ENCODE measurements around the gene LBR. TPM values are rescaled to one million over a fixed set of nuclear protein-coding genes. Genes with fewer than 3 reads are reported as not detected.
A peak's percentile ranks its signal among the peaks of the same experiment; 100 is the strongest.

LBR gene
- total RNA-seq, 2 donors from 2014 or later, result 127 to 173 TPM

GRCh38 chr1:225428881-225429455 is 1.1 kb upstream of the LBR start:
- H3K9me3 Mint-ChIP-seq, result no peaks in the 10 kb centered on the region
- peaks cover 29 to 40% of the 10 kb centered on the region in 2 donors for H3K4me1 Mint-ChIP-seq (ENCODE audit: low read depth in 2 of 2)
- no peak for DNase-seq (ENCODE audit: low spot score)

GRCh38 chr1:225428068-225428880 is 436 bp upstream of the LBR start:
- ATAC-seq (peak; percentile 98), DNase-seq (ENCODE audit: low spot score) (peak; percentile 95)
- H3K4me1 Mint-ChIP-seq (ENCODE audit: low read depth in 2 of 2), result peaks cover 35 to 47% of the 10 kb centered on the region in 2 donors
- peak overlapping the region; percentile 97 for H3K4me3 Mint-ChIP-seq
- H3K36me3 Mint-ChIP-seq, result no peaks in the 10 kb centered on the region
- H3K9me3 Mint-ChIP-seq, result no peaks in the 10 kb centered on the region
- no peaks in the 10 kb centered on the region for H3K27me3 Mint-ChIP-seq
- peak overlapping the region; percentile 67 to 76 for H3K27ac Mint-ChIP-seq

More at GRCh38 chr1:225428881-225429455, 1.1 kb upstream of the LBR start:
- Mint-ChIP-seq H3K4me3 (peak overlapping the region; percentile 97), H3K27ac (peak overlapping the region; percentile 67 to 76), H3K27me3 (no peaks in the 10 kb centered on the region), H3K36me3 (no peaks in the 10 kb centered on the region)
- no peak for ATAC-seq

GRCh38 chr1:225426395-225427234 is 1.2 kb downstream of the LBR start:
- ATAC-seq (no peak), DNase-seq (ENCODE audit: low spot score) (no peak)
- peak overlapping the region; percentile 44 to 69 for H3K27ac Mint-ChIP-seq
- no peaks in the 10 kb centered on the region for H3K27me3 Mint-ChIP-seq
- H3K9me3 Mint-ChIP-seq, result no peaks in the 10 kb centered on the region
- H3K36me3 Mint-ChIP-seq, result no peaks in the 10 kb centered on the region
- H3K4me3 Mint-ChIP-seq, result peak overlapping the region; percentile 97
- H3K4me1 Mint-ChIP-seq (ENCODE audit: low read depth in 2 of 2), result peaks cover 48 to 56% of the 10 kb centered on the region in 2 donors

- Mint-ChIP-seq H3K9me3 (no peaks in the 10 kb centered on the region), H3K27me3 (no peaks in the 10 kb centered on the region), H3K4me1 (ENCODE audit: low read depth in 2 of 2) (peaks cover 48 to 53% of the 10 kb centered on the region in 2 donors), H3K36me3 (no peaks in the 10 kb centered on the region), H3K4me3 (peak overlapping the region; percentile 97), H3K27ac (peak overlapping the region; percentile 44 to 69)
- DNase-seq (ENCODE audit: low spot score) (no peak), ATAC-seq (no peak)
These were observed 2.5 kb downstream of the LBR start for GRCh38 chr1:225425201-225425786.

GRCh38 chr1:225424562-225425200 is 3.2 kb downstream of the LBR start:
- Mint-ChIP-seq H3K4me1 (ENCODE audit: low read depth in 2 of 2) (peaks cover 48 to 51% of the 10 kb centered on the region in 2 donors), H3K36me3 (no peaks in the 10 kb centered on the region), H3K27ac (peak overlapping the region; percentile 44 to 69), H3K9me3 (no peaks in the 10 kb centered on the region), H3K4me3 (peak overlapping the region; percentile 97), H3K27me3 (no peaks in the 10 kb centered on the region)
- DNase-seq (ENCODE audit: low spot score) (no peak), ATAC-seq (no peak)

GRCh38 chr1:225423518-225423855 is 4.4 kb downstream of the LBR start:
- Mint-ChIP-seq H3K4me1 (ENCODE audit: low read depth in 2 of 2) (peaks cover 43 to 45% of the 10 kb centered on the region in 2 donors), H3K4me3 (peak overlapping the region; percentile 4), H3K9me3 (no peaks in the 10 kb centered on the region), H3K36me3 (peaks cover 8% of the 10 kb centered on the region), H3K27ac (peak overlapping the region; percentile 25 to 48), H3K27me3 (no peaks in the 10 kb centered on the region)
- no peak for DNase-seq (ENCODE audit: low spot score)
- no peak for ATAC-seq

- Mint-ChIP-seq H3K27me3 (no peaks in the 10 kb centered on the region), H3K27ac (peak overlapping the region; percentile 25 to 48), H3K4me3 (no peak overlapping the region), H3K9me3 (no peaks in the 10 kb centered on the region), H3K4me1 (ENCODE audit: low read depth in 2 of 2) (peaks cover 43 to 48% of the 10 kb centered on the region in 2 donors), H3K36me3 (peaks cover 13% of the 10 kb centered on the region)
- DNase-seq (ENCODE audit: low spot score) (no peak), ATAC-seq (no peak)
These were observed 4.9 kb downstream of the LBR start for GRCh38 chr1:225422795-225423517.

GRCh38 chr1:225422031-225422605 is 5.7 kb downstream of the LBR start:
- ATAC-seq (no peak), DNase-seq (ENCODE audit: low spot score) (no peak)
- Mint-ChIP-seq H3K9me3 (no peaks in the 10 kb centered on the region), H3K4me3 (no peak overlapping the region), H3K36me3 (peaks cover 18% of the 10 kb centered on the region), H3K27me3 (no peaks in the 10 kb centered on the region), H3K27ac (peak overlapping the region in 1 of 2 donors; percentile 48), H3K4me1 (ENCODE audit: low read depth in 2 of 2) (peaks cover 46 to 48% of the 10 kb centered on the region in 2 donors)

GRCh38 chr1:225418598-225418997 is 9.2 kb downstream of the LBR start:
- no peak for ATAC-seq
- H3K36me3 Mint-ChIP-seq, result peaks cover 32% of the 10 kb centered on the region
- no peak overlapping the region for H3K4me3 Mint-ChIP-seq
- no peaks in the 10 kb centered on the region for H3K27me3 Mint-ChIP-seq
- no peaks in the 10 kb centered on the region for H3K9me3 Mint-ChIP-seq
- peaks cover 26 to 27% of the 10 kb centered on the region in 2 donors for H3K4me1 Mint-ChIP-seq (ENCODE audit: low read depth in 2 of 2)
- no peak overlapping the region for H3K27ac Mint-ChIP-seq
- no peak for DNase-seq (ENCODE audit: low spot score)

GRCh38 chr1:225418059-225418458 is 9.8 kb downstream of the LBR start:
- peaks cover 22 to 23% of the 10 kb centered on the region in 2 donors for H3K4me1 Mint-ChIP-seq (ENCODE audit: low read depth in 2 of 2)
- H3K36me3 Mint-ChIP-seq, result peaks cover 32% of the 10 kb centered on the region
- no peaks in the 10 kb centered on the region for H3K9me3 Mint-ChIP-seq
- H3K27ac Mint-ChIP-seq, result no peak overlapping the region
- H3K4me3 Mint-ChIP-seq, result no peak overlapping the region
- ATAC-seq (no peak), DNase-seq (ENCODE audit: low spot score) (no peak)
- no peaks in the 10 kb centered on the region for H3K27me3 Mint-ChIP-seq

GRCh38 chr1:225415967-225416745 is 11.7 kb downstream of the LBR start:
- no peak overlapping the region for H3K27ac Mint-ChIP-seq
- no peak overlapping the region for H3K4me3 Mint-ChIP-seq
- H3K36me3 Mint-ChIP-seq, result peaks cover 32% of the 10 kb centered on the region
- no peaks in the 10 kb centered on the region for H3K27me3 Mint-ChIP-seq
- ATAC-seq (no peak), DNase-seq (ENCODE audit: low spot score) (no peak)
- no peaks in the 10 kb centered on the region for H3K9me3 Mint-ChIP-seq
- peaks cover 11 to 15% of the 10 kb centered on the region in 2 donors for H3K4me1 Mint-ChIP-seq (ENCODE audit: low read depth in 2 of 2)

GRCh38 chr1:225415307-225415706 is 12.5 kb downstream of the LBR start:
- no peak overlapping the region for H3K4me3 Mint-ChIP-seq
- no peaks in the 10 kb centered on the region for H3K9me3 Mint-ChIP-seq
- DNase-seq (ENCODE audit: low spot score) (no peak), ATAC-seq (no peak)
- no peaks in the 10 kb centered on the region for H3K27me3 Mint-ChIP-seq
- H3K36me3 Mint-ChIP-seq, result peaks cover 36% of the 10 kb centered on the region
- no peak overlapping the region for H3K27ac Mint-ChIP-seq
- H3K4me1 Mint-ChIP-seq (ENCODE audit: low read depth in 2 of 2), result peaks cover 14 to 15% of the 10 kb centered on the region in 2 donors

All from natural killer cell treated with Interleukin-12 subunit alpha and Interleukin-12 subunit beta and Interleukin-15 and Interleukin-18, amount 100 ng/mL, for 72 hours (primary cell).